HG03064 (cell line): ENCODE results near the gene FEM1A.
"Not testable (repeated sequence)": the region's sequence is repeated elsewhere in the genome, so short reads cannot be mapped to it uniquely, and the experiment has no call there.

Source experiments
- ATAC-seq: cut with Tn5 transposase; IDR thresholded peaks from one replicate; pipeline ENCODE4 v1.9.1; 2021; ENCODE audit warnings: low read depth; ENCODE audit not compliant: unreplicated experiment

The FEM1A gene, protein sequence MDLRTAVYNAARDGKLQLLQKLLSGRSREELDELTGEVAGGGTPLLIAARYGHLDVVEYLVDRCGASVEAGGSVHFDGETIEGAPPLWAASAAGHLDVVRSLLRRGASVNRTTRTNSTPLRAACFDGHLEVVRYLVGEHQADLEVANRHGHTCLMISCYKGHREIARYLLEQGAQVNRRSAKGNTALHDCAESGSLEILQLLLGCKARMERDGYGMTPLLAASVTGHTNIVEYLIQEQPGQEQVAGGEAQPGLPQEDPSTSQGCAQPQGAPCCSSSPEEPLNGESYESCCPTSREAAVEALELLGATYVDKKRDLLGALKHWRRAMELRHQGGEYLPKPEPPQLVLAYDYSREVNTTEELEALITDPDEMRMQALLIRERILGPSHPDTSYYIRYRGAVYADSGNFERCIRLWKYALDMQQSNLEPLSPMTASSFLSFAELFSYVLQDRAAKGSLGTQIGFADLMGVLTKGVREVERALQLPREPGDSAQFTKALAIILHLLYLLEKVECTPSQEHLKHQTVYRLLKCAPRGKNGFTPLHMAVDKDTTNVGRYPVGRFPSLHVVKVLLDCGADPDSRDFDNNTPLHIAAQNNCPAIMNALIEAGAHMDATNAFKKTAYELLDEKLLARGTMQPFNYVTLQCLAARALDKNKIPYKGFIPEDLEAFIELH

DNA sequence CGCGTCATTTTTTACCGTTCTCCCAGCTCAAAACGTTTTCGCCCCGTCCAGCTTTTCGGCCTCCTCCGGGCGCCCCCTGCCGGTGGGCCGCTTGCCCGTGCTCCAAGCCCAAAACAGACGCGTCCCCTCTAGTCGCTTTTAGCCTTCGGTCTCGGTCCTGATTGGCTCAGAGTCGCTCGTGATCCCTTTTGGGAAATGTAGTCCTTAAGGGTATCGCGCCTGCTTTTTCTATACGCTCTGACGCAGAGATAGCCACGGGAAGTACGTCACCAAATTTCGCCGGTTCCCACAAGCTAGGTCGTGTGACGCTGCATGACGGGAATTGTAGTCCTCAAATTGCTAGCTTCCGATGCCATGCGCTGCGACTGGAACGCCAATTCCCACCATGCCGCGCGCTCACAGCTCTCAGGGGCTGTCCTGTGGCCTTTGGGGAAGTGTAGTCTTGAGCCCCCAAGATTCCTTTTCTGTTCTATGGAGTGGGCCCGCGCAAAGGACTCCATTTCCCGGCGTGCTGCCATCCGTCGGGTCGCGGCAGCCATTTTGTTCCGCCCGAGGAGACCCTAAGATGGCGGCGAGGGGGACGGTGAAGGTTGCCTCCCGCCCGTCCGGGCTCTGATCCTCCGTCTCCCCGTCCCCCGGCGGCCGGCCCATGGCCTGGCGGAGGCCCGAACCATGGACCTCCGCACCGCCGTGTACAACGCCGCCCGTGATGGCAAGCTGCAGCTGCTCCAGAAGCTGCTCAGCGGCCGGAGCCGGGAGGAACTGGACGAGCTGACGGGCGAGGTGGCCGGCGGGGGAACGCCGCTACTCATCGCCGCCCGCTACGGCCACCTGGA, at the start of gene FEM1A:
TSS of gene FEM1A (plus strand) at position 552 of the 836 bp plus-strand sequence. CDS start at position 673, 121 bp downstream.
- ATAC-seq, result peak; percentile 89

DNA sequence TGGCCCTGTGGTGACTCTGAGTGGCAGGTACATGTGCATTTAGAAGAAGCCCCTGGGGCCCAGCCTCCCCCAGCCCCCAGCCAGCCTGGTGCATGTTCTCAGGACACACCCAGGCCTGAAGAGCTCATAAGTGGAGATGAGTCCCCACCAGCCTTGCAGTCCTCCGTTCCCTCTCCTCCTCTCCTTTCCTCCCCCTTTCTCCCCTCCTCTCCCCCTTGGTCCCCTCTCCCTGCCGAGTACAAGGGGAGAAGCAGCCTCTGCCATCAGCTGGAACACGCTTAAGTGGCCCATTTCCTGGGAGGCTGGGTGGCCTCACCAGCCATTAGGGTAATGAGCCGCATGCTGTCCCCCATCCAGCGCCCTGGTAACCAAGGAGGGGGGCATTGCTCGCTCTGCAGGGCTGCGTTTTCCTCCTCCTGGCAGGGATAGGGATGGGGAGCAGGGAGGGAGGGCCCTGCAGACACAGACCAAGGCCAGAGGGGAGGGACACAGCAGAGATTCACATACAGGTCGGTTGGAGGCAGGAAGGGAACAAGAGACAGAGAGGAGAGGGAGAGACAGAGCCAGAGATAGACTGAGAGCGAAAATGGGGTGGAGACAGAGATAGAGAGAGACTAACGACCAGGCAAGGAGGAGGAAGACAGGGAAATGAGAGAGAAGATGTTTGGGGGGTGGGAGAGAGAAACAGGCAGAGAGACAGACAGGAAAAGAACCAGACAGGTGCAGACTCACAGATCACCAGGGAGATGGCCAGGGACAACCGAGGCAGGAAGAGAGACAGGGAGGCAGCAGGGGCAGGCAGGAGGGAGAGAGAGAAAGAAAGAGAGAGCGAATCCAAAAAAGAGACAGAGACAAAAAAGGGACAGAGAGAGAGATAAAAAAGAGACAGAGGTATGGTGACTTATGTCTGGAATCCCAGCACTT, 48.5 kb upstream of the FEM1A start:
- ATAC-seq, result no peak

DNA sequence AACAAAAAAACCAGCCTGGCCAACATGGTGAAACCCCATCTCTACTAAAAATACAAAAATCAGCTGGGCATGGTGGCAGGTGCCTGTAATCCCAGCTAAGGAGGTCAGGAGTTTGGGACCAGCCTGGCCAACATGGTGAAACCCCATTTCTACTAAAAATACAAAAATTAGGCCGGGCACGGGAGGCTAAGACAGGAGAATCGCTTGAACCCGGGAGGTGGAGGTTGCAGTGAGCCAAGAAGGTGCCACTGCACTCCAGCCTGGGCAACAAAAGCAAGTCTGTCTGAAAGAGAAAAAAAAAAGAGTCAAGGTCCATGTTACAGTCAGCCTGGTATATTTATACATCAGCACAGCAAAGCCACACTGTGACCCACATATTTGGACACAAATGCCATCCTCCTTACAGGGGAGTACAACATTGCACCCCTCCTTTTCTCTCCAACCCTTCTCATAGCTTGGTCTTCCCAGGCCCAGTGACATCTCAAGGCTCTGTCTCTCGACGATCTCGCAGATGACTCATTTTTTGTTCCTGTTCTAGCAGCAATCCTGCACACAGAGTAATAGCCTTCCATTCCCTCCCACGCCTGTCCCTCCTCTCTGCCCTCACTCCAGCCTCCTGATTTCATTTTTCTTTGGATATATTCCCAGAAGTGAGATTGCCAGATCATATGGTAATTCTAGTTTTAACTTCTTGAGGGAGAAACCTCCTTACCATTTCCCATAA, 46.9 kb upstream of the FEM1A start:
- no peak for ATAC-seq

DNA sequence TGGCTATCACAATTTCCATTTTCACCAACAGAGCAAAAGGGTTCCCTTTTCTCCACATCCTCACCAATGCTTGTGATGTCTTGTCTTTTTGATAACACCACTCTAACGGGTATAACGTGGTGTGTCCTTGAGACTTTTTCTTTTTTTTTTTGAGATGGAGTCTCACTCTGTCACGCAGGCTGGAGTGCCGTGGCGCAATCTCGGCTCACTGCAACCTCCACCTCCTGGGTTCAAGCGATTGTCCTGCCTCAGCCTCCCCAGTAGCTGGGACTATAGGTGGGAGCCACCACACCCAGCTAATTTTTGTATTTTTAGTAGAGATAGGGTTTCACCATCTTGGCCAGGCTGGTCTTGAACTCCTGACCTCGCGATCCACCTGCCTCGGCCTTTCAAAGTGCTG, 46.4 kb upstream of the FEM1A start:
- ATAC-seq, result not testable (repeated sequence)

DNA sequence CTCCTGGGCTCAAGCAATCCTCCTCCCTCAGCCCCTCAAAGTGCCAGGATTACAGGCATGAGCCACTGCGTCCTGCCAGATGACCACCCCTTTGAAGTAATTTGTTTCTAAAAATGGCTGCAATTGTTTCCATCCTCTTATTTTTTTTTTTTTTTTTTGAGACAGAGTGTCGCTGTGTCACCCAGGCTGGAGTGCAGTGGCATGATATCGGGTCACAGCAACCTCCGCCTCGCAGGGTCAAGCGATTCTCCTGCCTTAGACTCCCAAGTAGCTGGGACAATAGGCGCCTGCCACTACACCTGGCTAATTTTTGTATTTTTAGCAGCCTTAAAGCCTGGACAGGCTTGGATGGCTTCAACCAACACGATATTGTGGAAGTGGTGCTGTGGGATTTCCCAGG, 45.5 kb upstream of the FEM1A start:
- no peak for ATAC-seq

DNA sequence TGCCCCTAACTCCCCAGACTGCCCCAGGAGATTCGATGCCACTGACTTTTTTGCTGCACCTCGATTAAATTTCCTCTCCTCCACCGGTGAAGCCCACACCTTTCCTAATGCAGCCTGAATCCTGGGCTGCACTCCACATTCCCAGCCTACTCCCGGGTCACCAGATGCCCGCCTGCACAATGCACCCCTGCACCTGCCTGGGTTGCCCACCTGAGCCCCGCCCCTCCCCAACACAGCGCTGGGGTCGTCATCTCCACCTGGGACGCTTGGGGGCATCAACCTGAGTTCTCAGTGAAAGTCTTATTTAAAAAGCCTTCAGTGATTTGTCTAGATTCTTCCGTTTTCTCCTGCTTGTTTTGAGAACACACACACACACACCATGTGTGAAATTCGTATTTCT, 43.3 kb upstream of the FEM1A start:
- no peak for ATAC-seq

DNA sequence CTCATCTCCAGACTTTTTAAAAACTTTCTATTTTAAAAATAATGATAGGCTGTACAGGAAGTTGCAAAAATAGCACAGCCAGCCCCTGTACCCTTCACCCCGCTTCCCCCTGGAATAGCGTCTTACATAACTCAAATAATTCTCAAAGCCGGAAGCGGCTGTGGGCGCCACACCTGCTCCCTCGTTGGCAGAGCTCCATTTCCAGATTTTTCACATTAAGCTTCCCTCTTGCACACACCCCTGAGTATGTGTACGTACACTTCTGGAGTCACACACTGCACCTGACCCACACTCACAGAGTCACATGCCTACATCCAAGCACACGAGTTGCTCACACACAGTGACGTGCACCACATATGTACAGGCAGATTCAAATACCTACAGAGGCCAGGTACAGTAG, 42.9 kb upstream of the FEM1A start:
- ATAC-seq, result no peak

DNA sequence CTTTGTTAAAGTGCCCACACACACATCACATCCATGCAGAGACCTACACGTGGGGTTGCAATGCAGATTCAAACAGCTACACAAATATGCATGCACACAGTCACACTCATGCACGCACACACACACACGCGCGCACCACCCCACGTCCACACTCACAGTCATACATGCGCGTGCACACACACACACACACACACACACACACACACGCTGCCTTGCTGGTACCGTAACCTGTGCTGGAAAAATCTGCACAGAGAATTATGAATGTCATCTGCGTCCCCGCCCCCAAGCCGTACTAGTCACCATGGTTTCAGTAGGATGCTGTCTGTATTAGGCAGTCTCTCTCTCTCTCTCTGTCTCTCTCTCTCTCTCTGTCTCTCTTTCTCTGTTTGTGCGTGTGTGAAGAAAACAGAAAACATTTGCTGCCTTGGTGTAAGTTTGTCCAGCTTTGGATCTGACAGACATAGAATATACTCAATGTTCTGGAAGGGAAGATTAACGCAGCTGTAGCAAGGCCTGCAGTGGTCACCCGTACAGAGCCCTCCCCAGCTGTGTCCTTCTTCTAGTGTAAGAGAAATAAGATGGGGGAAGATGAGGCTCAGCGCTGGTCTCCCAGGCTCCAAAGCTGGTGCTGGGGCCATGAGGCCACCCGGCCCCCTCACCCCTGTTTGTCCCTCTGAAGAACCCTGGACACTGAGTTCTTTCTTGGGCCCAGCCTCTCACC, 41.5 kb upstream of the FEM1A start:
- no peak for ATAC-seq

DNA sequence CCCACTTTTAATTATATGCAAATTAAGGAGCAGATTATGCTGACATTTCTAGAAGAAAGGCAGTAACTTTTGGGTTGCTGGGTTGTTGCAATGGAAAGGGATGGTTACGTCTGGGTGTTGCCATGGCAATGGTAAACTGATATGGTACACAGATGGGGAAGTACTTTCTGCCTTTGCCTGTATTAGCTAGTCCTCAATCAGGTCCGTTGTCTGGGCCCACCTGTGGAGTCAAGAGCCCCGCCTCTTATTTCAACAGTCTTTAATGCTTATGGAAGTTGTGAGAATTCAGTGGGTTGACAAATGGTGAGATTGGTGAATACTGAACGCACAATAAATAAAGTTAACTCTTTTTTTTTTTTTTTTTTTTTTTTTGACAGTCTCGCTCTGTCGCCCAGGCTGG, 37.3 kb upstream of the FEM1A start:
- no peak for ATAC-seq

DNA sequence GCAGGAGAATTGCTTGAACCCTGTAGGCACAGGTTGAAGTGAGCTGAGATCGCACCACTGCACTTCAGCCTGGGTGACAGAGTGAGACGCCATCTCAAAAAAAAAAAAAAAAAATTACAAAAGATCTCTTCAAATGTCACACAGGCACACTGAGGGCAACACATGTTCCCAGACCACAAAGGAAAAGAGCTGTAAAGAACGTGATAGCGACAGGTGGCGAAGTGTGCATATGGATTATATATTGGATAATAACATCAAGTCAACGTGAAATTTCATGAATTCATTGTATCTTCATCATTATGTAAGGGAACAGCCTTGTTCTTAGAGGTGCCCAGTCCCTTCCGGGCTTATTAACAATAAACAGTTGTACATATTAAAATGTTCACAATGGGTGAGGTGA, 36.1 kb upstream of the FEM1A start:
- ATAC-seq, result no peak

DNA sequence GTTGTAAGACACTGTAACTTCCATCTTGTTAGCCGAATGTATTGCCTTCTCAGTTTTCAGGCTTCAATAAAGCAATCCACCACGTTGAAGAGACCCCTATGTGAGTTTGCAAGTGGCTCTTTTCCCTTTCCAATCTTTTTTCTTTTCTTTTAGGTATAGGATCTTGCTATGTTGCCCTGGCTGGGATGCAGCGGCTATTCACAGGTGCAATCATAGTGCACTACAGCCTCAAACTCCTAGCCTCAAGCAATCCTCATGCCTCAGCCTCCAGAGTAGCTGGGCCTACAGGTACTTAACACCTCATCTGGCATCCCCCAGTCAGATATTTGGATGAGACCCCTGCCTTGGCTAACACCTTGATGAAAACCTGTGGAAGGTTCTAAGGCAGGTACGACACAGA, 33.5 kb upstream of the FEM1A start:
- ATAC-seq, result no peak

DNA sequence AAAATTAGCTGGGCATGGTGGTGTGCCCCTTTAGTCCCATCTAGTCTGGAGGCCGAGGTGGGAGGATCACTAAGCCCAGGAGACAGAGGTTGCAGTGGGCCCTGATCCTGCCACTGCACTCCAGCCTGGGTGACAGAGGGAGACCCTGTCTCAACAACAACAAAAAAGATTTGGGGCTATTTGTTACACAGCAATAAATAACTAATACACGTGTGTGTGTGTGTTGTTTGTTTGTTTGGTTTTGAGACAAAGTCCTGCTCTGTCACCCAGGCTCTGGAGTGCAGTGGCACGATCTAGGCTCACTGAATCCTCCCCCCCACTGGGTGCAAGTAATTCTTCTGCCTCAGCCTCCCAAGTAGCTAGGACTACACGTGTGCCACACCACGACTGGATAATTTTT, 32.9 kb upstream of the FEM1A start:
- no peak for ATAC-seq

DNA sequence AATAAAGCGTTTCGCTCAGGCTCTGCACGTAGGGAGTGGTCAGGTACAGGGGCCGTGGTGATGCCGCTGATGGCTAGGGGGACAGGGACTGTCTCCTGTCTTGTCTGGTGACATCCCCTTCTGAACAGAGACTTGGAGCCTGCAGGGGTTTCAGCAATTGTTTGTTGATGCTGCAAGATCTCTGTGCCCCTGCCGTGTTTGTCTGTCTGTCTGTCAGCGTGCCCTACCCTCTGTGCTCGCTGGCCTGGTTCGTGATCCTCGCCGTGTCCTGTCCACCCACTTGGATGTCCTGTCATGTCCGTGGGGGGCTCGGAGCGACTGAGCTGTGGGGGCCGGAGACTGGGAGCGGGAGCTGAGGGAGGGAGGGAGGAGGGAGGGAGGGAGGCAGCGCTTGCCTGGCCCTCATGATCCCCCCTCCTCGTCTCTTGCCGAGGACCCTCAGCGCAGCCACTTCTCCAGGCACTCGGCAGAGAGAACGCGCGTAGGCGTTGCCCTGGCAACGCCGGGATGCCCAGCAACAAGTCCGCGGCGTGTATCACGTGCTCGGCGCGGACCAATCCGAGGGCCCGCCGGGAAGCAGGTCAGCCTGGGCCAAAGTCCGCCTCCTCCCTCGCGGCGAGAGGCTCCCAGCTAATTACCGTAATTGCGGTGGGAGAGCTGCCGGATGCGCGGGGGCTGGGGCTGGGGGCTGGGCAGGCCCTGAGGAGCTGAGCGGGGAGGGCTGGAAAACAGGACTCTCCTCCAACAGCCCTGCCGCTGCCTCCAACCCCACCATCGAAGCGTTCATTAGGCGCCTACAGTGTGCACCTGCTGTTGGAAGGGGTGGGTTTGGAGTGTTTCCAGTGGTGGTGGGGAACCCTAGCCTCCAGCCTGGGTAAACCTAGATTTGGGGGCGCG, 31.9 kb upstream of the FEM1A start:
- ATAC-seq, result no peak

DNA sequence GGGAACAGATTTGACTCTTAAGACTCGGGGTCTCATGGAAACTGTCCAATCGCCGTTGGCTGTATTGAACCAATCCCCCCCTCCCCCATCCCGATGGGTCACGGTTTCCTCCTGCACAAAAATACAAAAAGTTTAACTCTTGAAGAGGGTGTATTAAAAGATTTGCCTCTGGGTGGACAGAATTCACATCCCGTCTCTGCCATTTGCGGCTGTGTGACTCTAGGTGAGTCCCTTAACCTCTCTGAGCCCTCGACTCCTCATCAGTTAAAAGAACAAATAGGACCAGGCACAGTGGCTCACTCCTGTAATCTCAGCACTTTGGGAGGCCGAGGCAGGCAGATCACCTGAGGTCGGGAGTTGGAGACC, 31.3 kb upstream of the FEM1A start:
- no peak for ATAC-seq

DNA sequence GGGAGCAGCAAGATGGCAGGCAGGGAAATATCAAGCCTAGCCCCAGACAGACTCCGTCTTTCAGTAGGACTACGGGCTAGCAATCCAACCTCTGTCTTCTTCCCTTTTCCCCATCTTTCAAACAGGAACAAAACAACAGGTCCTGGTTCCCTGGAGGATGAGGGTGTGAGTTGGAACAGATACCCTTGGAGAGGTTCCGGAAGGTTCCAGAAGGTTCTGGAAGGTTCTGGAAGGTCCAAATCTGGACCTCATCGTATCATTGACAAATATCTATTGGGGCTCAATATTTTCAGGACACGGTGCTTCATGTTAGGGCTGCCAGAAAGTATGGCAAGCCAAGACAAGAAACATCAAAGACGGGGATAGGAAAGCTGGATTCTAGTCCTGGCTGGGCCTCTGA, 28.5 kb upstream of the FEM1A start:
- ATAC-seq, result no peak

DNA sequence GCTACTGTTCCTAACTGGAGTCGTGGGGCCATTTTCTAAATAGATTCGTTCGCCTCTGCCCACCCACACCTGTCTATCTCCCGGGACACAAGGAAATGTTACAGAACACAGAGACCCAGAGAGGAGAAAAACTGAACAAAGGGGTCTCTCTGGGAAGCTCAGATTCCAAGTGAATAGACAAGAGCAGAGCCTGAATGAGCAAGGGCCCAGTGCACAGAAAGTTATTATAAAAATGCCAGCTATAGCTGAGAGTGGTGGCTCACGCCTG, 27.2 kb upstream of the FEM1A start:
- ATAC-seq, result no peak

DNA sequence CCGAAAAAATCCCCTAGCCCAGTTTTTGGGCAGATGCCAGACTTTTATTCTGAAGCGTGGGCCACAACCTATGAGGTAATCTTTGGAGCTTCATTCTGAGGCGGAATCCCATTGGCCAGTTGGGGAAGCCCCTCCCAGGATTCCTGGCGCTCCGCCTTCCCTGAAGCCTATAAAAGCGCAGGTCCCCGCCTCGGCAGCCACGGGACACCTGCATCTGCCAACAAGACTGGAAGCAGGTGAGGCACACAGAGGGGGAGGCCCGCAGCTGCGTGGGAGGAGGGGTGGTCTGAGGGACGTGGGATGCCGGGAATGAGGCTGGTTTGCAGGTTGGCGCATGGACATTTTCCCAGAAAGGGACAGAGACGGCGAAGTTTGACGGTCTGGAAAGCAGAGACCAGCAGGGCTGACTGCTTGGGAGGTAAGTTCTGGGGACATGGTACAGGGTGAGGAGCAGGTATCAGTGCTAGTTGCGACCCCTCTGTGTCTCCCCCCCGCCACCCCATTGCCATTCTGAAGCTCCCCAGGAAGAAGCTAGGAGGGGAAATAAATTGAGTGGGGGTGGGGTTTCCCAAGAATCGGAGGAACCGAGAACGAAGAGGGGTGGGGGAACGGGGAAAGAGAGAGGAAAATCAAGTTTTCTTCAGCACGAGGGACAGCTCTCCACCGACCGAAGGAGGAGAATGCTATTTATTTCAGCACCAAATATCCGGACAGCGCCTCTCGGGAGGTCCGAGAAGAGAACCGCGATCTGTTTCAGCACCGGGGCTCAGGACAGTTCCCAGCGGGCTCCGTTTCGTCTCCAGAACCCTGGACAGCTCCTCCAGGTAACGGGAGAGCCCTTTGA, 22.4 kb upstream of the FEM1A start:
- no peak for ATAC-seq
